Ovary (tissue), 3 donors: ENCODE results near the gene LCP2.

Source experiments
- CTCF ChIP-seq, 3 donors: fragments of 450-650 bp in 2 of 3; fragments of 200-600 bp in 1 of 3; IDR thresholded peaks; one replicate each; pipeline versions ENCODE4 v1.5.1 to v1.8.0; 2016 to 2022; ENCODE audit warnings: antibody characterized with exemption in 3 of 3, mild to moderate bottlenecking in 1 of 3
- EP300 ChIP-seq: sonication (generic); formaldehyde crosslinking; IDR thresholded peaks from one replicate; pipeline ENCODE4 v1.6.1; 2017; ENCODE audit warnings: antibody characterized with exemption
- POLR2A ChIP-seq: fragments of 450-650 bp; IDR thresholded peaks from one replicate; pipeline ENCODE4 v1.6.1; 2017; ENCODE audit warnings: antibody characterized with exemption, mild to moderate bottlenecking, moderate library complexity
- donor health status: DM: no; HTN: no; CAD: no.

GRCh38 chr5:170221327-170221741 is 76.2 kb downstream of the LCP2 start:
- TF ChIP-seq EP300, result no peak
- TF ChIP-seq CTCF (IDR thresholded peaks at IDR 0.05), result no peak
- no peak for TF ChIP-seq POLR2A
